HEK293 (cell line): ENCODE measurements around the gene GALNT2.
A peak's percentile ranks its signal among the peaks of the same experiment; 100 is the strongest.

Source experiments
- CTCF ChIA-PET: fragments of 350-600 bp; formaldehyde crosslinking; extraction: SDS; loops from one replicate; lab custom pipeline; 2021; ENCODE audit warnings: antibody characterized with exemption; lab: Yijun Ruan, JAX
- POLR2A ChIA-PET: fragments of 300-600 bp; formaldehyde crosslinking; extraction: SDS; loops from one replicate; lab custom pipeline; 2020; ENCODE audit warnings: antibody characterized with exemption, inconsistent platforms; lab: Yijun Ruan, JAX
- H3K27ac ChIP-seq: fragments of 200-500 bp; sonication (Bioruptor generic); 2 replicates; pipeline ENCODE4 v1.5.1; 2014; ENCODE audit warnings: low read depth, low read length, control low read depth, inconsistent platforms; ENCODE audit errors: extremely low read depth
- H3K36me3 ChIP-seq, 2 experiments: fragments of 200-500 bp in 1 of 2; sonication (Bioruptor generic) in 1 of 2; 1 replicate in 1 of 2; 2 replicates in 1 of 2; pipeline ENCODE4 v1.5.1; 2014 to 2017; ENCODE audit warnings: inconsistent platforms in 2 of 2, low read length in 2 of 2; ENCODE audit not compliant: control insufficient read depth in 2 of 2, insufficient read depth in 1 of 2
- H3K4me1 ChIP-seq: fragments of 200-500 bp; sonication (Bioruptor generic); 2 replicates; pipeline ENCODE4 v1.5.1; 2014; ENCODE audit warnings: mild to moderate bottlenecking, low read length, inconsistent platforms; ENCODE audit not compliant: control insufficient read depth, insufficient read depth
- H3K4me3 ChIP-seq: 2 replicates; pipeline ENCODE4 v1.5.1; 2011; ENCODE audit warnings: low read depth, mild to moderate bottlenecking, control low read depth, low read length, moderate library complexity
- H3K9me3 ChIP-seq: fragments of 200-500 bp; sonication (Bioruptor generic); 2 replicates; pipeline ENCODE4 v1.5.1; 2014; ENCODE audit warnings: low read depth, low read length, inconsistent platforms; ENCODE audit not compliant: control insufficient read depth, insufficient read depth
- EGR2 ChIP-seq: fragments of 450-650 bp; formaldehyde crosslinking; IDR thresholded peaks from 2 replicates; pipeline ENCODE4 v1.5.1; 2016; ENCODE audit warnings: low read depth, missing biosample characterization, missing genetic modification characterization
- GLI4 ChIP-seq: fragments of 450-650 bp; formaldehyde crosslinking; IDR thresholded peaks from 2 replicates; pipeline ENCODE4 v1.5.1; 2016; ENCODE audit warnings: missing biosample characterization, missing genetic modification characterization
- GLIS1 ChIP-seq: fragments of 450-650 bp; formaldehyde crosslinking; IDR thresholded peaks from 2 replicates; pipeline ENCODE4 v1.5.1; 2016; ENCODE audit warnings: missing biosample characterization, missing genetic modification characterization
- GLIS2 ChIP-seq: fragments of 450-650 bp; formaldehyde crosslinking; IDR thresholded peaks from 2 replicates; pipeline ENCODE4 v1.5.1; 2016; ENCODE audit warnings: missing biosample characterization, missing genetic modification characterization
- HOXA7 ChIP-seq: sonication (generic); formaldehyde crosslinking; IDR thresholded peaks from 2 replicates; pipeline ENCODE4 v1.8.1; 2022; ENCODE audit warnings: missing genetic modification reagents, borderline replicate concordance
- HOXD13 ChIP-seq: sonication (generic); formaldehyde crosslinking; IDR thresholded peaks from 2 replicates; pipeline ENCODE4 v1.8.0; 2022; ENCODE audit warnings: missing genetic modification reagents, borderline replicate concordance
- KLF1 ChIP-seq: fragments of 450-650 bp; formaldehyde crosslinking; IDR thresholded peaks from 2 replicates; pipeline ENCODE4 v1.5.1; 2016; ENCODE audit warnings: missing biosample characterization, missing genetic modification characterization
- SCRT2 ChIP-seq: fragments of 450-650 bp; formaldehyde crosslinking; IDR thresholded peaks from 2 replicates; pipeline ENCODE4 v1.5.1; 2016; ENCODE audit warnings: missing biosample characterization, missing genetic modification characterization
- SETDB1 ChIP-seq: IDR thresholded peaks from one replicate; pipeline ENCODE4 v1.6.1; 2017; ENCODE audit warnings: mild to moderate bottlenecking, low read length, moderate library complexity, mixed read lengths; ENCODE audit not compliant: insufficient read length
- YY1 ChIP-seq: fragments of 450-650 bp; formaldehyde crosslinking; IDR thresholded peaks from 2 replicates; pipeline ENCODE4 v1.5.1; 2018; ENCODE audit warnings: missing biosample characterization, missing genetic modification characterization
- ZEB2 ChIP-seq: fragments of 450-650 bp; formaldehyde crosslinking; IDR thresholded peaks from 2 replicates; pipeline ENCODE4 v1.5.1; 2016; ENCODE audit warnings: missing biosample characterization, missing genetic modification characterization
- ZFP3 ChIP-seq: fragments of 450-650 bp; formaldehyde crosslinking; IDR thresholded peaks from 2 replicates; pipeline ENCODE4 v1.5.1; 2016; ENCODE audit warnings: low read depth, missing biosample characterization, missing genetic modification characterization
- ZIC2 ChIP-seq: fragments of 450-650 bp; formaldehyde crosslinking; IDR thresholded peaks from 2 replicates; pipeline ENCODE4 v1.5.1; 2016; ENCODE audit warnings: missing biosample characterization, missing genetic modification characterization
- ZNF114 ChIP-seq: fragments of 450-650 bp; formaldehyde crosslinking; IDR thresholded peaks from 2 replicates; pipeline ENCODE4 v1.5.0; 2017; ENCODE audit warnings: missing biosample characterization, missing genetic modification characterization
- ZNF155 ChIP-seq: fragments of 450-650 bp; formaldehyde crosslinking; IDR thresholded peaks from 2 replicates; pipeline ENCODE4 v1.5.1; 2016; ENCODE audit warnings: missing biosample characterization, missing genetic modification characterization
- ZNF16 ChIP-seq: fragments of 450-650 bp; formaldehyde crosslinking; IDR thresholded peaks from 2 replicates; pipeline ENCODE4 v1.5.1; 2016; ENCODE audit warnings: low read depth, missing biosample characterization, missing genetic modification characterization
- ZNF175 ChIP-seq: fragments of 450-650 bp; formaldehyde crosslinking; IDR thresholded peaks from 2 replicates; pipeline ENCODE4 v1.5.1; 2016; ENCODE audit warnings: missing biosample characterization, missing genetic modification characterization
- ZNF335 ChIP-seq: fragments of 450-650 bp; formaldehyde crosslinking; conservative IDR thresholded peaks from 2 replicates; pipeline ENCODE4 v1.5.1; 2016; ENCODE audit warnings: missing biosample characterization, missing genetic modification characterization
- ZNF341 ChIP-seq: fragments of 450-650 bp; formaldehyde crosslinking; IDR thresholded peaks from 2 replicates; pipeline ENCODE4; 2016; ENCODE audit warnings: low read depth, missing biosample characterization, missing genetic modification characterization
- ZNF391 ChIP-seq: fragments of 450-650 bp; formaldehyde crosslinking; IDR thresholded peaks from 2 replicates; pipeline ENCODE4 v1.5.1; 2016; ENCODE audit warnings: low read depth, missing biosample characterization, missing genetic modification characterization, borderline replicate concordance
- ZNF423 ChIP-seq: fragments of 450-650 bp; formaldehyde crosslinking; IDR thresholded peaks from 2 replicates; pipeline ENCODE4 v1.5.1; 2016; ENCODE audit warnings: missing biosample characterization, missing genetic modification characterization
- ZNF544 ChIP-seq: fragments of 450-650 bp; formaldehyde crosslinking; IDR thresholded peaks from 2 replicates; pipeline ENCODE4 v1.5.0; 2017; ENCODE audit warnings: missing biosample characterization, missing genetic modification characterization
- ZNF600 ChIP-seq: fragments of 450-650 bp; formaldehyde crosslinking; IDR thresholded peaks from 2 replicates; pipeline ENCODE4 v1.5.1; 2016; ENCODE audit warnings: missing biosample characterization, missing genetic modification characterization
- ZNF747 ChIP-seq: fragments of 450-650 bp; formaldehyde crosslinking; IDR thresholded peaks from 2 replicates; pipeline ENCODE4 v1.5.1; 2016; ENCODE audit warnings: missing biosample characterization, missing genetic modification characterization
- ZNF791 ChIP-seq: fragments of 450-650 bp; formaldehyde crosslinking; IDR thresholded peaks from 2 replicates; pipeline ENCODE4 v1.5.1; 2016; ENCODE audit warnings: missing biosample characterization, missing genetic modification characterization
- ZNF837 ChIP-seq: fragments of 450-650 bp; formaldehyde crosslinking; IDR thresholded peaks from 2 replicates; pipeline ENCODE4 v1.5.1; 2016; ENCODE audit warnings: missing biosample characterization, missing genetic modification characterization
- ZXDB ChIP-seq: fragments of 450-650 bp; formaldehyde crosslinking; IDR thresholded peaks from 2 replicates; pipeline ENCODE4 v1.5.1; 2016; ENCODE audit warnings: missing biosample characterization, missing genetic modification characterization
- TF ChIP-seq, protein P1 (sequence below): fragments of 450-650 bp; formaldehyde crosslinking; IDR thresholded peaks from 2 replicates; pipeline ENCODE4; 2016; ENCODE audit warnings: missing biosample characterization, missing genetic modification characterization
- TF ChIP-seq, protein P2 (sequence below): fragments of 450-650 bp; formaldehyde crosslinking; IDR thresholded peaks from 2 replicates; pipeline ENCODE4 v1.5.1; 2016; ENCODE audit warnings: missing biosample characterization, missing genetic modification characterization
- TF ChIP-seq, protein P3 (sequence below): fragments of 450-650 bp; formaldehyde crosslinking; IDR thresholded peaks from 2 replicates; pipeline ENCODE4 v1.5.1; 2016; ENCODE audit warnings: missing biosample characterization, missing genetic modification characterization

GALNT2 gene

DNA sequence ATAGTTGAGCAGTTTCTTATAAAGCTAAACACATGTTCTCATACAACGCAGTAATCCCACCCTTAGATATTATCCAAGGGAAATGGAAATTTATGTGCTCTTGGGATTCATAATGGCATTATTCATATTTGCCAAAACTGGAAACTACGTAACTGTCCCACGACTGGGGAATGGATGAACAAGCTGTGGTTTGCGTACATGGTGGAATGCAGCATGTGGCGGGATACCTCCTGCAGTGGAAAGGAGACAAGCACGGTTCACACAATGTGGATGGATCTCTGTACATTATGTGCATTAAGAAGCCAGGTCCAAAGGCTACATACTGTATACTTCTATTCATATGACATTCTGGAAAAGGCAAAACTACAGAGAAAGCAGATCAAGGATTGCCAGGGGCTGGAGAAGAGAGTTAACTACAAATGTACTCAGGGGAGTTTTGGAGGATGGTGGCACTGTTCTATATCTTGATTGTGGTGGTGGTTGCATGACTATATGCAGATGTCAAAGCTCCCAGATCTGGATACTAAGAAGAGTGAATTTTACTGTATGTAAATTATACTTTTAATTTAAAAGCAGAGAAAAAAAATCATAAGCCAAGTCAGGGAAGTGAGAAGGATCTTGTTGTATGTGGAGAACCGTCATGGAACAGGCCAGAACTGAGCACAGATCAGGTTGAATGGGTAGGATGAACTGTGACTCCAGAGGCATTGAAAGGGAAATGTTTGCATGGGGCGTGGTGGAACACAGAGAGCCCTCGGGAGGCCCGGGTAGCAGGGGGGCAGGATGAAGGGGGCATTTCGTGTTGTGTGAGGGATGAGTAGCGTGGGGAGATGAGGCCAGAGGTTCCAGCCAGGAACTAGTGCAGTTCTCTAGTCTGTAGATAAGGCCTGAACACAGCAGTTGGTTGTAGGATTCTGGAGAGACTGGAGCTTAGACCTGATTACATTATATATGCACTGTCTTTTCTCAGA, 90.7 kb downstream of the GALNT2 start:
- Histone ChIP-seq H3K4me3 (no peak overlapping the region), H3K27ac (no peak overlapping the region), H3K36me3 (no peaks in the 10 kb centered on the region), H3K9me3 (no peaks in the 10 kb centered on the region), H3K4me1 (peaks cover 17% of the 10 kb centered on the region)
- POLR2A ChIA-PET = no interaction called here
- TF ChIP-seq ZNF114 (tag by site-specific recombination) = no peak
- no peak for TF ChIP-seq ZNF791
- TF ChIP-seq SETDB1 = no peak
- no peak for TF ChIP-seq GLI4
- peak; percentile 54 for TF ChIP-seq GLIS1 (tag by site-specific recombination)
- peak; percentile 23; the same call in 1 of the 2 replicates for TF ChIP-seq ZIC2
- no peak for TF ChIP-seq ZNF175 (tag by site-specific recombination)
- TF ChIP-seq ZNF391 (tag by site-specific recombination) = no peak
- TF ChIP-seq ZNF16 (tag by site-specific recombination) = no peak
- TF ChIP-seq KLF1 (tag by site-specific recombination) = 0 out of 2 replicates have a peak, but pooled peaks have one; percentile 25
- TF ChIP-seq, protein P1, sequence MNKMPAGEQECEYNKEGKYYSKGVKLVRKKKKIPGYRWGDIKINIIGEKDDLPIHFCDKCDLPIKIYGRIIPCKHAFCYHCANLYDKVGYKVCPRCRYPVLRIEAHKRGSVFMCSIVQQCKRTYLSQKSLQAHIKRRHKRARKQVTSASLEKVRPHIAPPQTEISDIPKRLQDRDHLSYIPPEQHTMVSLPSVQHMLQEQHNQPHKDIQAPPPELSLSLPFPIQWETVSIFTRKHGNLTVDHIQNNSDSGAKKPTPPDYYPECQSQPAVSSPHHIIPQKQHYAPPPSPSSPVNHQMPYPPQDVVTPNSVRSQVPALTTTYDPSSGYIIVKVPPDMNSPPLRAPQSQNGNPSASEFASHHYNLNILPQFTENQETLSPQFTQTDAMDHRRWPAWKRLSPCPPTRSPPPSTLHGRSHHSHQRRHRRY = no peak
- TF ChIP-seq ZNF747 = no peak
- TF ChIP-seq ZEB2 (tag by site-specific recombination) = no peak
- 0 out of 2 replicates have a peak, but pooled peaks have one; percentile 49 for TF ChIP-seq ZNF600
- TF ChIP-seq HOXD13 (CRISPR knock-in tag) = no peak
- TF ChIP-seq ZNF837 (tag by site-specific recombination) = no peak
- no peak for TF ChIP-seq HOXA7
- no peak for TF ChIP-seq ZNF423 (tag by site-specific recombination)
- no peak for TF ChIP-seq ZNF335 (tag by site-specific recombination)
- CTCF ChIA-PET = interaction anchor here (0.7 to 1.5 kb wide), 5 partner anchors 9 to 314 kb away, joined by 3 to 4 read pairs (median 3); no protein-coding TSS in a partner anchor

DNA sequence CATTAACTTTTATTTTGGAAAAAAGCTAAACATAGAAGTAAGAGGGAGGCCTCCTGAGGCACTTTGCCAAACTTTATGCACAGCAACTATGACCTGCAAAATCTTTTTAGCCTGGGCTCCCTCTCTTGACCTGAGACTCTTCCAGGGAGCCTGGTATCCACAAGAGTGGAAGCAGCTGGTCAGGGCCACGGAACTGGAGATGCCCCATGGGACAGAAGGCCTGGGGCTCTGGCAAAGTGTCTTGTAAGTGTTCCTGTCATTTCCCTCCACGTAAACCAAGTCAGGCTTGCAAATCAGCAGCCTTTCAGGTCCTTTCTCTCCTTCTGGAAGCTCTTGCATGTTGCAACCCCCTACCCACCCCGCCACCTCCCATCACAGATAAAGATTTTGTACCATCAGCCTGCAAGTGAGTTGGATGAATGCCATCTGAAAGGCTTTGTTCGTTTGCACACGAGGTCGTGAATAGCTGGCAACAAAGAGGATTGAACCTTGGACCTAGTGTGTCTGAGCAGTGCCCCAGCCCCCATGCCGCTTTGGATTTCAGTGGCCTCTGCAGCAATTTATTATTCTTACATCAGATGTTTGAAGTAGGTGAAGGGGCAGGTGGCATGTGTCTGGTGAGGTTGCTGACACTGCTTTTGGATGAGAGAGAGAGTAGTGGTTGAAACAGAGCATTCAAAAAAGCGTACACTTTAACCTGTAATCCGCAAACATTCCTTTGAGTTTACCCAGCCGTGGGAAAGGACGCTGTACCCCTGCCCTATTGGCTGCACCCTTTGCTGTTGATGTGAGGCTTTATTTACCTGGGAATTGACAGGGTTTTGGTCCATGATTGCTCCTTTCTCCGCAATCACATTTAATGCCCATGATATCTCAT, 91.6 kb downstream of the GALNT2 start:
- peaks cover 12% of the 10 kb centered on the region for H3K4me1 ChIP-seq
- ChIA-PET POLR2A (no interaction called here), CTCF (interaction anchor here (1.5 kb wide), 1 partner anchor 83 kb away, joined by 3 read pairs; no protein-coding TSS in a partner anchor)

More for the DNA sequence above, 91.6 kb downstream of the GALNT2 start:
- Histone ChIP-seq H3K4me3 (no peak overlapping the region), H3K36me3 (no peaks in the 10 kb centered on the region), H3K9me3 (no peaks in the 10 kb centered on the region), H3K27ac (no peak overlapping the region)
- no peak for TF ChIP-seq ZNF544 (tag by site-specific recombination)
- no peak for TF ChIP-seq GLIS2 (tag by site-specific recombination)
- TF ChIP-seq, protein P2, sequence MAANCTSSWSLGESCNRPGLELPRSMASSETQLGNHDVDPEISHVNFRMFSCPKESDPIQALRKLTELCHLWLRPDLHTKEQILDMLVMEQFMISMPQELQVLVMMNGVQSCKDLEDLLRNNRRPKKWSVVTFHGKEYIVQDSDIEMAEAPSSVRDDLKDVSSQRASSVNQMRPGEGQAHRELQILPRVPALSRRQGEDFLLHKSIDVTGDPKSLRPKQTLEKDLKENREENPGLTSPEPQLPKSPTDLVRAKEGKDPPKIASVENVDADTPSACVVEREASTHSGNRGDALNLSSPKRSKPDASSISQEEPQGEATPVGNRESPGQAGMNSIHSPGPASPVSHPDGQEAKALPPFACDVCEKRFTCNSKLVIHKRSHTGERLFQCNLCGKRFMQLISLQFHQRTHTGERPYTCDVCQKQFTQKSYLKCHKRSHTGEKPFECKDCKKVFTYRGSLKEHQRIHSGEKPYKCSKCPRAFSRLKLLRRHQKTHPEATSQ (tag by site-specific recombination) = no peak
- TF ChIP-seq YY1 = no peak
- no peak for TF ChIP-seq ZNF16 (tag by site-specific recombination)
- TF ChIP-seq ZXDB = no peak
- no peak for TF ChIP-seq ZNF155 (tag by site-specific recombination)
- TF ChIP-seq EGR2 (tag by site-specific recombination) = no peak
- TF ChIP-seq SCRT2 = no peak
- no peak for TF ChIP-seq ZFP3 (tag by site-specific recombination)
- TF ChIP-seq, protein P3, sequence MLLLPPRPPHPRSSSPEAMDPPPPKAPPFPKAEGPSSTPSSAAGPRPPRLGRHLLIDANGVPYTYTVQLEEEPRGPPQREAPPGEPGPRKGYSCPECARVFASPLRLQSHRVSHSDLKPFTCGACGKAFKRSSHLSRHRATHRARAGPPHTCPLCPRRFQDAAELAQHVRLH (tag by site-specific recombination) = no peak
- no peak for TF ChIP-seq ZNF341
- TF ChIP-seq, all 188 proteins: peak for 0
